Measurements from ENCODE around the gene JAKMIP2. TPM values are rescaled to one million over a fixed set of nuclear protein-coding genes. Genes with fewer than 3 reads are reported as not detected.

JAKMIP2 gene
- total RNA-seq, 1 donor from 2014 or later, result 1.8 TPM

GRCh38 chr5:147801461-147801860 is 18.9 kb upstream of the JAKMIP2 start:
- H3K27me3 Mint-ChIP-seq (ENCODE audit: unreplicated experiment), result peaks cover 35% of the 10 kb centered on the region
- no peaks in the 10 kb centered on the region for H3K9me3 Mint-ChIP-seq (ENCODE audit: unreplicated experiment)
- H3K4me1 Mint-ChIP-seq (ENCODE audit: unreplicated experiment), result no peaks in the 10 kb centered on the region
- no peak overlapping the region for H3K4me3 Mint-ChIP-seq (ENCODE audit: unreplicated experiment)
- no peaks in the 10 kb centered on the region for H3K36me3 Mint-ChIP-seq (ENCODE audit: unreplicated experiment)
- DNase-seq (ENCODE audit: extremely low spot score, unreplicated experiment), result no peak
- no peak overlapping the region for H3K27ac Mint-ChIP-seq (ENCODE audit: unreplicated experiment)
- TF ChIP-seq CTCF (IDR thresholded peaks at IDR 0.05), result no peak

- Mint-ChIP-seq H3K27ac (ENCODE audit: unreplicated experiment) (no peak overlapping the region), H3K36me3 (ENCODE audit: unreplicated experiment) (no peaks in the 10 kb centered on the region), H3K4me3 (ENCODE audit: unreplicated experiment) (no peak overlapping the region), H3K4me1 (ENCODE audit: unreplicated experiment) (no peaks in the 10 kb centered on the region), H3K27me3 (ENCODE audit: unreplicated experiment) (peaks cover 38% of the 10 kb centered on the region), H3K9me3 (ENCODE audit: unreplicated experiment) (no peaks in the 10 kb centered on the region)
- DNase-seq (ENCODE audit: extremely low spot score, unreplicated experiment), result no peak
- TF ChIP-seq CTCF (IDR thresholded peaks at IDR 0.05), result no peak
These were observed 18.0 kb upstream of the JAKMIP2 start for GRCh38 chr5:147800491-147800890.

GRCh38 chr5:147796556-147797308 is 14.2 kb upstream of the JAKMIP2 start:
- TF ChIP-seq CTCF (IDR thresholded peaks at IDR 0.05), result no peak
- peaks cover 26% of the 10 kb centered on the region for H3K27me3 Mint-ChIP-seq (ENCODE audit: unreplicated experiment)
- H3K4me3 Mint-ChIP-seq (ENCODE audit: unreplicated experiment), result no peak overlapping the region
- no peak for DNase-seq (ENCODE audit: extremely low spot score, unreplicated experiment)
- H3K27ac Mint-ChIP-seq (ENCODE audit: unreplicated experiment), result no peak overlapping the region
- H3K36me3 Mint-ChIP-seq (ENCODE audit: unreplicated experiment), result no peaks in the 10 kb centered on the region
- H3K4me1 Mint-ChIP-seq (ENCODE audit: unreplicated experiment), result no peaks in the 10 kb centered on the region
- no peaks in the 10 kb centered on the region for H3K9me3 Mint-ChIP-seq (ENCODE audit: unreplicated experiment)

- no peak for DNase-seq (ENCODE audit: extremely low spot score, unreplicated experiment)
- peaks cover 5% of the 10 kb centered on the region for H3K27me3 Mint-ChIP-seq (ENCODE audit: unreplicated experiment)
- no peaks in the 10 kb centered on the region for H3K36me3 Mint-ChIP-seq (ENCODE audit: unreplicated experiment)
These were observed 8.7 kb upstream of the JAKMIP2 start for GRCh38 chr5:147791181-147791580.

More at GRCh38 chr5:147791181-147791580, 8.7 kb upstream of the JAKMIP2 start:
- TF ChIP-seq CTCF (IDR thresholded peaks at IDR 0.05), result no peak
- H3K9me3 Mint-ChIP-seq (ENCODE audit: unreplicated experiment), result no peaks in the 10 kb centered on the region
- H3K4me1 Mint-ChIP-seq (ENCODE audit: unreplicated experiment), result no peaks in the 10 kb centered on the region
- no peak overlapping the region for H3K4me3 Mint-ChIP-seq (ENCODE audit: unreplicated experiment)
- no peak overlapping the region for H3K27ac Mint-ChIP-seq (ENCODE audit: unreplicated experiment)

Data from osteocyte (in vitro differentiated cells).